ENCODE results near the gene RUNDC1. TPM values are rescaled to one million over a fixed set of nuclear protein-coding genes. Genes with fewer than 3 reads are reported as not detected.

The RUNDC1 gene
- total RNA-seq, 2 donors from 2014 or later = 26.7 to 28.5 TPM

DNA sequence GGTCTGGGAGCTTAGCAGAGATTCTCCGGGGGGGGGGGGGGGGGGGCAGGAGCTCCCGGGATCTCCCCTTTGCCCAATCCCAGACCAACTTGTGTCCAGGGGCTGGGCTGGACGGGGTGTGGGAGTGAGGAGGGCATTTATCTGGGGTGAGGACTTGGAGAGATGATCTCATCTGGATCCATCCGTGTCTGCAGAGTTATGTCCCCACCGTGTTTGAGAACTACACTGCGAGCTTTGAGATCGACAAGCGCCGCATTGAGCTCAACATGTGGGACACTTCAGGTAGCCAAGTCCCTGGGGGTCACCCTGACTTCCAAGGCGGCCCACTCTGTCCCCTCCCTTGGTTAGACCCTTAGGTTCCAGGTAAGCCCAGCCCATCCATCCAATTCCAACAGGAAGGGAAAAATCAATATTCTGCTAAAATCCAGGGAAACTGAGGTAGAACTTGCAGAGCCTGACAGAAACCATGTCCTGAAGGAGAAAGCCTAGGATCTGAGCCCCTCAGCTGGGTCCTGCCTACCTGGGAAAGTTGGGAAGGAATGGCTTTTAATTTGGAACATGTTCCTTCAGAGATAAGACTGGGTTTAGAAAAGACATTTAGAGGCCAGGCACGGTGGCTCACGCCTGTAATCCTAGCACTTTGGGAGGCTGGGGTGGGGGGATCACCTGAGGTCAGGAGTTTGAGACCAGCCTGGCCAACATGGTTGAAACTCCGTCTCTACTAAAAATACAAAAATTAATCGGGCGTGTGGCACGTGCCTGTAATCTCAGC lies 45.6 kb downstream of the RUNDC1 start:
- Histone ChIP-seq H3K4me1 (replicated peaks) (no peaks in the 10 kb centered on the region), H3K36me3 (no peaks in the 10 kb centered on the region), H3K27ac (peak overlapping the region in 1 of 2 donors; percentile 86), H3K4me3 (no peak overlapping the region), H3K27me3 (replicated peaks; ENCODE audit: insufficient read depth) (no peaks in the 10 kb centered on the region), H3K9me3 (no peaks in the 10 kb centered on the region)
- no peak for DNase-seq (ENCODE audit: low spot score)
- TF ChIP-seq, protein P1, sequence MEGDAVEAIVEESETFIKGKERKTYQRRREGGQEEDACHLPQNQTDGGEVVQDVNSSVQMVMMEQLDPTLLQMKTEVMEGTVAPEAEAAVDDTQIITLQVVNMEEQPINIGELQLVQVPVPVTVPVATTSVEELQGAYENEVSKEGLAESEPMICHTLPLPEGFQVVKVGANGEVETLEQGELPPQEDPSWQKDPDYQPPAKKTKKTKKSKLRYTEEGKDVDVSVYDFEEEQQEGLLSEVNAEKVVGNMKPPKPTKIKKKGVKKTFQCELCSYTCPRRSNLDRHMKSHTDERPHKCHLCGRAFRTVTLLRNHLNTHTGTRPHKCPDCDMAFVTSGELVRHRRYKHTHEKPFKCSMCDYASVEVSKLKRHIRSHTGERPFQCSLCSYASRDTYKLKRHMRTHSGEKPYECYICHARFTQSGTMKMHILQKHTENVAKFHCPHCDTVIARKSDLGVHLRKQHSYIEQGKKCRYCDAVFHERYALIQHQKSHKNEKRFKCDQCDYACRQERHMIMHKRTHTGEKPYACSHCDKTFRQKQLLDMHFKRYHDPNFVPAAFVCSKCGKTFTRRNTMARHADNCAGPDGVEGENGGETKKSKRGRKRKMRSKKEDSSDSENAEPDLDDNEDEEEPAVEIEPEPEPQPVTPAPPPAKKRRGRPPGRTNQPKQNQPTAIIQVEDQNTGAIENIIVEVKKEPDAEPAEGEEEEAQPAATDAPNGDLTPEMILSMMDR (IDR thresholded peaks at IDR 0.05) = no peak
- TF ChIP-seq POLR2AphosphoS5 (IDR thresholded peaks at IDR 0.05) = no peak
- no peak for TF ChIP-seq POLR2A (IDR thresholded peaks at IDR 0.05)
- 54% methylated on average over 16 of the region's 16 CpGs for WGBS
- intact Hi-C loops (cut with DNase I) = no loop called here

DNA sequence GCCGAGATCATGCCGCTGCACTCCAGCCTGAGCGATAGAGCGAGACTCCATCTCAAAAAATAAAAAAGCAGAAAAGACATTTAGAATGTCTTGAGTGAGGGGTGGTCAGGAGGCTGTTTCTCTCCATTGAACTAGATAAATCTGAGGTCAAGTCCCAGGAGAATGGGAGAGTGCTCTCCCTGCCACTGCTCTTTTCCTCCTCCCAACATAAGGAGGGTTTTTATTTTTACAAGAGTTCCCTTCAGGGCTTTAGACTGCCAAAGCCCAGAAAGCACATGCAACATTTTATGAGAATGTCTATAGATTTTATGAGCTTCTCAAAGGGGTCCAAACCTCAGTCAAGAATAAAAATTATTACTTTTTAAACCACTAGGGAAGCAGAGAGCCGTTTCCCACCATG lies 46.2 kb downstream of the RUNDC1 start:
- no peak overlapping the region for H3K4me3 ChIP-seq
- no peaks in the 10 kb centered on the region for H3K9me3 ChIP-seq
- H3K36me3 ChIP-seq = no peaks in the 10 kb centered on the region
- intact Hi-C loops (cut with DNase I) = no loop called here
- H3K27me3 ChIP-seq (replicated peaks; ENCODE audit: insufficient read depth) = no peaks in the 10 kb centered on the region
- no peak overlapping the region for H3K27ac ChIP-seq
- DNase-seq (ENCODE audit: low spot score) = no peak
- no peaks in the 10 kb centered on the region for H3K4me1 ChIP-seq (replicated peaks)
- 55% methylated on average over 5 of the region's 5 CpGs for WGBS
- TF ChIP-seq POLR2AphosphoS5 (IDR thresholded peaks at IDR 0.05) (no peak), POLR2A (IDR thresholded peaks at IDR 0.05) (no peak)
- TF ChIP-seq, protein P1 (IDR thresholded peaks at IDR 0.05) = no peak

DNA sequence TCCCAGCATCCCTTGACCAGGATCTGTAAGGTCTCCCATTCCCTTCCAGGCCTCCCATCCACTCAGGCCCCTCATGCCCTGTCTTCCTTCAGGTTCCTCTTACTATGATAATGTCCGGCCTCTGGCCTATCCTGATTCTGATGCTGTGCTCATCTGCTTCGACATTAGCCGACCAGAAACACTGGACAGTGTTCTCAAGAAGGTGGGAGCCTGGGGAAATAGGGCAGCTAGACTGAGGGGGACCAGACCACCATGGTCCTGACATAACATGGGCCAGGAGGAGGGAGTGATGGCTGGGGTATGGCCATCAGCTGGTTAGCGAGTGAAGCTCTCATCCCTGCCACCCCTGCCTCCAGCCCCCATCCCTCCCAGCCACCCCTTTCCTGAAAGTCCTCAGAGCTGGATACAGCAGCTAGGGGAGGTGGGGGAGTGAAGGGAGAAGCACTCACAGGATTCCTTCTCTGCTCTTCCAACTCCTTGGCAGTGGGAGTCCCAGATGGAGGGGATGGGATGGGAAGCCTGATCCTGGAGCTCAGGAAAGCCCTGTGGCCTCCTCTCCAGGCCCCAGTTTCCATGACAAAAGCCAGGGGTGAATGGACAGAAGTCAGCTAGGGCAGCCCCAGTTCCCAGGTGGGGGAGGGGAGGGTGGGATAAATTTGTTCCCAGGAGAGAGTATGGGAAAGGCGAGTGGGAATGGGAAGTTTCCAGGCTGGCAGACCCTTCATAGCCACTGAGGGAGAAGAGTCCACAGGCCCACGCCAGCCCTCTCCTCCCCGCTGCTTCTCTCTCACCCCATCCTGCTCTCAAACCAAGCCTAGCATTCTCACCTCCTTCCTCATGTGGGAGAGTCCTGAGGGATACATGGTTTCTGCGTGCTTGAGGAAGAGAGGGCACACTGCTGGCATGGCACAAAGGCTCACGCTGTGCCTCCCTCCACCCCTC lies 47.0 kb downstream of the RUNDC1 start:
- Histone ChIP-seq H3K9me3 (no peaks in the 10 kb centered on the region), H3K27me3 (replicated peaks; ENCODE audit: insufficient read depth) (no peaks in the 10 kb centered on the region), H3K36me3 (no peaks in the 10 kb centered on the region), H3K4me3 (no peak overlapping the region), H3K4me1 (replicated peaks) (no peaks in the 10 kb centered on the region), H3K27ac (no peak overlapping the region)
- no peak for DNase-seq (ENCODE audit: low spot score)
- TF ChIP-seq, protein P1 (IDR thresholded peaks at IDR 0.05) = no peak
- TF ChIP-seq POLR2AphosphoS5 (IDR thresholded peaks at IDR 0.05) = no peak
- TF ChIP-seq POLR2A (IDR thresholded peaks at IDR 0.05) = no peak
- WGBS = 81% methylated on average over 9 of the region's 9 CpGs
- intact Hi-C loops (cut with DNase I) = no loop called here

DNA sequence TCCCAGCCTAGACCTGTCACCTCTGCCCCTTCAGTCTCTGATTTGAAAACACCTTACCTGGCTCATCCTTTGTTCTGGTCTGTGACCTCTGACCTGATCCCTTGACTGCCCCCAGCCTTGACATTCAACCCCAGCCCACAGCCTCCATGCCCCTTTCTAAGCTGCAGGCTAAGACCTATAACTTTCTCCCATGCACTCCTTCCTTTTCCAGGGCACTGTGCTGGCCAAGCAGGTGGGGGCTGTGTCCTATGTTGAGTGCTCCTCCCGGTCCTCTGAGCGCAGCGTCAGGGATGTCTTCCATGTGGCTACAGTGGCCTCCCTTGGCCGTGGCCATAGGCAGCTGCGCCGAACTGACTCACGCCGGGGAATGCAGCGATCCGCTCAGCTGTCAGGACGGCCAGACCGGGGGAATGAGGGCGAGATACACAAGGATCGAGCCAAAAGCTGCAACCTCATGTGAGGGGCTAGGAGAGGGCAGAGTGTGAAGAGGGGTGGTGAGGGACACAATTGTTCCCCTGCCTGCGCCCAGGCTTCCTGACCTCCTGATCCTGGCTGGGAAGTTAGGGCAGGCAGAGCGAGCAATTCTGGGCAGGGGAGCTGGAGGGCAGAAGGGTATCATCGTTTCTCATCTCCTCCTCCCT lies 48.0 kb downstream of the RUNDC1 start:
- Histone ChIP-seq H3K36me3 (no peaks in the 10 kb centered on the region), H3K27ac (no peak overlapping the region), H3K4me1 (replicated peaks) (no peaks in the 10 kb centered on the region), H3K4me3 (no peak overlapping the region), H3K27me3 (replicated peaks; ENCODE audit: insufficient read depth) (no peaks in the 10 kb centered on the region), H3K9me3 (no peaks in the 10 kb centered on the region)
- intact Hi-C loops (cut with DNase I) = no loop called here
- WGBS = 87% methylated on average over 17 of the region's 17 CpGs
- no peak for TF ChIP-seq POLR2A (IDR thresholded peaks at IDR 0.05)
- TF ChIP-seq POLR2AphosphoS5 (IDR thresholded peaks at IDR 0.05) = no peak
- TF ChIP-seq, protein P1 (IDR thresholded peaks at IDR 0.05) = no peak
- DNase-seq (ENCODE audit: low spot score) = no peak
